22Rv1 (cell line): ENCODE measurements around the gene GAD2.

Experiments
- H3K27ac ChIP-seq: fragments of 450-650 bp; 2 replicates; pipeline ENCODE4 v1.5.1; 2017
- CTCF ChIP-seq: fragments of 450-650 bp; IDR thresholded peaks from 2 replicates; pipeline ENCODE4 v1.5.1; 2017; ENCODE audit warnings: mild to moderate bottlenecking
- ZFX ChIP-seq: fragments of 450-650 bp; IDR thresholded peaks from 2 replicates; pipeline ENCODE4 v1.6.1; 2017; ENCODE audit warnings: antibody characterized with exemption, borderline replicate concordance

Gene GAD2

DNA sequence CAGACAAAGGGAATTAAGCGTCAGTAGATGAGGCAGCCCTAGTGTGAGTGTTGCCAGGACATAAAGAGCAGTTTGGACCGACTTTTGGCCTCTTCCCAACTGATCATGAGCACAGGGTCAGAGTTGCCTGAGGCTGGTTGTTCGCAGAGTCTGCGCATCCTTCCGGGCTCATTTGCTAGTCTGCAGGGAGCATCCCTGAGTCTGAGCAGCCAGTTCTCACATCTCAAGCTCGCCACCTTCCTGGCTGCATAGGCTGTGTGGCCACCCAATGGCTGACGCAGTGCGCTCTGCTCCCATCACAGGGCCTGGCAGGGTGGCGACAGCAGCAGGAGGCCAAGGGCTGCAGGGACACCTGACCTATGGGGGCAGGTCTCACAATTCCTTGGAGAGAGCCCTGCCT, 5.0 kb downstream of the GAD2 start:
- no peak for TF ChIP-seq CTCF
- no peak for TF ChIP-seq ZFX

DNA sequence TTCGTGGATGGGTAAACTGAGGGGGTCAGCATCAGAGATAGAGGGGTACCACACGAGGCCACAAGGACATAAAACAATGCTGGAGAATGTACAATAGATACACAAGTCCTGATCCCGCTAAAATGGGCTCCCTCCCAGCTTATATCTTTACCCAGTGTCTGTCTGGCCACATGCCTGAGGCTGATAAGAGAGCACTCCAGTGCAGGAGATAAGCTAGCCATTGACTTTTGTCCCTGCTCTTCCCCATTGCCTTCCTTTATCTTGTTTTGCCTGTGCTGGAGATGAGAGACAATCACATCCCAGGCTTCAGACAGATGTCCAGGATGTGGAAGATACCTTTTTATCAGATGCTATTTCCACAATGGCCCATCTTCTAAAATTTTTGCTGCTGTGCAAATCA, 6.0 kb downstream of the GAD2 start:
- no peak overlapping the region for H3K27ac ChIP-seq
- TF ChIP-seq ZFX, result no peak
- TF ChIP-seq CTCF, result no peak

More for the DNA sequence above, 5.0 kb downstream of the GAD2 start:
- H3K27ac ChIP-seq, result no peak overlapping the region

DNA sequence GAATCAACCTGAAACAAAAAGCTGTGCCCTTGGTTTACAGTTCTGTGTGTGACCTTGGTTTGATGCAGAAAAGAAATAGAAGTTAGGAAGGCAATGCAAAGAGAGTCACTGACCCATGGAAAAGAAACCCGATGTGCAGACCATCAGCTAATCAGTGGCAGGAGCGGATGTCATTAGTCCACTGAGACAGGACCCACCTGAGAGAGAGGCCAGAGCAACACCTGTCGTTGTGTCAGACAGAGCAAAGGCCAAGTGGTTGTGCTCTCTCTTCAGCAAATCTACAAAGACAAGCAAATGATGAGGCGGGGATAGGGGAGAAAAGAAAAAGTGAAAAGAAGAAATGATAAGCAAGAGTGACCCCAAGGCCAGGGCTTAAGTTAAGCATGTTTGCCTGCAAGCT, 8.7 kb downstream of the GAD2 start:
- TF ChIP-seq CTCF (no peak), ZFX (no peak)
- H3K27ac ChIP-seq, result no peak overlapping the region

GRCh38 chr10:26227786-26228185, 11.2 kb downstream of the GAD2 start:
- TF ChIP-seq CTCF, result no peak
- no peak for TF ChIP-seq ZFX
- H3K27ac ChIP-seq, result no peak overlapping the region

- TF ChIP-seq CTCF (no peak), ZFX (no peak)
- no peak overlapping the region for H3K27ac ChIP-seq
These were observed 15.6 kb downstream of the GAD2 start for GRCh38 chr10:26232174-26232573.

GRCh38 chr10:26235761-26236160, 19.2 kb downstream of the GAD2 start:
- TF ChIP-seq ZFX (no peak), CTCF (no peak)
- no peak overlapping the region for H3K27ac ChIP-seq

- H3K27ac ChIP-seq, result no peak overlapping the region
- TF ChIP-seq ZFX (no peak), CTCF (no peak)
These were observed 21.8 kb downstream of the GAD2 start for GRCh38 chr10:26238378-26238777.
